SK-N-SH (cell line): Measurements from ENCODE around the gene INSC. TPM values are rescaled to one million over a fixed set of nuclear protein-coding genes. Genes with fewer than 3 reads are reported as not detected.

ENCODE experiments used
- CTCF ChIA-PET: fragments of 300-600, 350-600 bp; formaldehyde crosslinking; extraction: SDS; loops from one replicate; lab custom pipeline; 2021; lab: Yijun Ruan, JAX
- POLR2A ChIA-PET: fragments of 350-600 bp; sonication (Branson Sonifier 250); formaldehyde crosslinking; extraction: SDS; loops from one replicate; lab custom pipeline; 2020; ENCODE audit warnings: antibody characterized with exemption, inconsistent platforms; lab: Yijun Ruan, JAX
- DNase-seq: peaks from one replicate; pipeline ENCODE4 v3.0.0; 2012
- H2AFZ ChIP-seq: fragments of 200-600 bp; sonication (generic); 2 replicates; pipeline ENCODE4 v1.8.1; 2016; ENCODE audit warnings: antibody characterized with exemption, mild to moderate bottlenecking, low read depth
- H3F3A ChIP-seq: fragments of 200-600 bp; sonication (generic); replicated peaks from 2 replicates; pipeline ENCODE3; 2016; ENCODE audit warnings: antibody characterized with exemption, mild to moderate bottlenecking; ENCODE audit not compliant: insufficient read depth
- H3K27ac ChIP-seq, 2 experiments: fragments of 200-500 bp in 1 of 2; fragments of 200-600 bp in 1 of 2; sonication (Bioruptor generic) in 1 of 2; sonication (generic), shearing (Covaris generic) in 1 of 2; 2 replicates each; pipeline versions ENCODE4 v1.5.1 to v1.6.1; 2014 to 2016; ENCODE audit warnings: low read depth in 2 of 2, inconsistent platforms in 1 of 2, low read length in 1 of 2, mild to moderate bottlenecking in 1 of 2, mixed read lengths in 1 of 2
- H3K27me3 ChIP-seq: fragments of 200-600 bp; sonication (generic), shearing (Covaris generic); 2 replicates; pipeline ENCODE4 v1.6.1; 2016; ENCODE audit warnings: mixed run types; ENCODE audit not compliant: insufficient read depth
- H3K36me3 ChIP-seq, 2 experiments: fragments of 200-500 bp in 1 of 2; fragments of 200-600 bp in 1 of 2; sonication (Bioruptor generic) in 1 of 2; sonication (generic) in 1 of 2; replicated peaks in 1 of 2; 2 replicates each; pipeline versions ENCODE3 to v1.5.1; 2014 to 2016; ENCODE audit warnings: low read length in 1 of 2, mild to moderate bottlenecking in 1 of 2; ENCODE audit not compliant: insufficient read depth in 2 of 2, control insufficient read depth in 1 of 2
- H3K4me1 ChIP-seq, 2 experiments: fragments of 200-500 bp in 1 of 2; fragments of 200-600 bp in 1 of 2; sonication (Bioruptor generic) in 1 of 2; sonication (generic), shearing (Covaris generic) in 1 of 2; 2 replicates each; pipeline versions ENCODE4 v1.5.1 to v1.6.1; 2014 to 2016; ENCODE audit warnings: low read depth in 1 of 2, low read length in 1 of 2, mixed run types in 1 of 2; ENCODE audit not compliant: insufficient read depth in 2 of 2, control insufficient read depth in 1 of 2
- H3K4me2 ChIP-seq: fragments of 200-600 bp; sonication (generic), shearing (Covaris generic); 2 replicates; pipeline ENCODE4 v1.6.1; 2017; ENCODE audit warnings: mixed run types
- H3K4me3 ChIP-seq, 2 experiments: fragments of 200-500 bp in 1 of 2; fragments of 200-600 bp in 1 of 2; sonication (Bioruptor generic) in 1 of 2; sonication (generic), shearing (Covaris generic) in 1 of 2; 2 replicates each; pipeline versions ENCODE4 v1.5.1 to v1.8.1; 2014 to 2016; ENCODE audit warnings: low read depth in 2 of 2, inconsistent platforms in 1 of 2, low read length in 1 of 2, mild to moderate bottlenecking in 1 of 2, mixed read lengths in 1 of 2, moderate library complexity in 1 of 2
- H3K79me2 ChIP-seq: fragments of 200-600 bp; sonication (generic); 2 replicates; pipeline ENCODE4 v1.8.1; 2017; ENCODE audit warnings: mild to moderate bottlenecking; ENCODE audit not compliant: insufficient read depth
- H3K9ac ChIP-seq: fragments of 200-600 bp; sonication (generic); 2 replicates; pipeline ENCODE4 v1.6.1; 2017; ENCODE audit warnings: mixed run types
- H3K9me2 ChIP-seq: fragments of 200-600 bp; sonication (generic); 2 replicates; pipeline ENCODE4 v1.6.1; 2017; ENCODE audit warnings: mixed run types
- H3K9me3 ChIP-seq: fragments of 200-600 bp; sonication (generic); 2 replicates; pipeline ENCODE4 v1.6.1; 2017; ENCODE audit warnings: mixed run types, mild to moderate bottlenecking, moderate library complexity
- H4K20me1 ChIP-seq: fragments of 200-600 bp; sonication (generic); 2 replicates; pipeline ENCODE4 v1.6.1; 2017; ENCODE audit warnings: mild to moderate bottlenecking, mixed run types; ENCODE audit not compliant: insufficient read depth
- CHD2 ChIP-seq: fragments of 150-350 bp; IDR thresholded peaks from 2 replicates; pipeline ENCODE4 v1.6.1; 2018; ENCODE audit warnings: low read length; ENCODE audit not compliant: partially characterized antibody
- CTCF ChIP-seq: fragments of 200-600 bp; sonication (generic); IDR thresholded peaks from 2 replicates; pipeline ENCODE4 v1.6.1; 2017; ENCODE audit warnings: antibody characterized with exemption, mild to moderate bottlenecking, moderate library complexity
- EP300 ChIP-seq, 2 experiments: IDR thresholded peaks; 2 replicates each; pipeline versions ENCODE4 v1.4.0 to v1.6.1; 2012; ENCODE audit warnings: borderline replicate concordance in 1 of 2, low read depth in 1 of 2, low read length in 1 of 2
- EZH2phosphoT487 ChIP-seq: fragments of 200-600 bp; sonication (generic); IDR thresholded peaks from 2 replicates; pipeline ENCODE4 v1.6.1; 2017; ENCODE audit warnings: low read depth, mixed run types, mild to moderate bottlenecking, antibody characterized with exemption, moderate library complexity, borderline replicate concordance
- FOSL2 ChIP-seq: IDR thresholded peaks from 2 replicates; pipeline ENCODE4 v1.4.0; 2012; ENCODE audit warnings: low read depth, mild to moderate bottlenecking, moderate library complexity, borderline replicate concordance
- FOXJ3 ChIP-seq: sonication (generic); formaldehyde crosslinking; IDR thresholded peaks from 2 replicates; pipeline ENCODE4 v1.5.1; 2020; ENCODE audit warnings: mild to moderate bottlenecking, missing genetic modification reagents
- GABPA ChIP-seq: IDR thresholded peaks from 2 replicates; pipeline ENCODE4 v1.4.0; 2012; ENCODE audit warnings: low read depth, mild to moderate bottlenecking
- JUND ChIP-seq: IDR thresholded peaks from 2 replicates; pipeline ENCODE4 v1.4.0; 2012
- MAX ChIP-seq: IDR thresholded peaks from 2 replicates; pipeline ENCODE4 v1.4.0; 2012; ENCODE audit warnings: low read depth
- NRF1 ChIP-seq: IDR thresholded peaks from 2 replicates; pipeline ENCODE4 v1.6.1; 2012; ENCODE audit warnings: low read depth, mild to moderate bottlenecking, low read length
- REST ChIP-seq: IDR thresholded peaks from 2 replicates; pipeline ENCODE4 v1.6.1; 2012; ENCODE audit warnings: mild to moderate bottlenecking, low read depth, low read length, moderate library complexity
- TAF1 ChIP-seq: IDR thresholded peaks from 2 replicates; pipeline ENCODE4 v1.6.1; 2012; ENCODE audit warnings: low read depth, mild to moderate bottlenecking, low read length, moderate library complexity, borderline replicate concordance
- TCF12 ChIP-seq: IDR thresholded peaks from 2 replicates; pipeline ENCODE4 v1.4.0; 2012
- TEAD4 ChIP-seq: IDR thresholded peaks from 2 replicates; pipeline ENCODE4 v1.4.0; 2012; ENCODE audit warnings: mild to moderate bottlenecking, borderline replicate concordance; ENCODE audit not compliant: insufficient read depth
- YY1 ChIP-seq: IDR thresholded peaks from 2 replicates; pipeline ENCODE4 v1.4.0; 2012; ENCODE audit warnings: low read depth, mild to moderate bottlenecking
- ZBTB33 ChIP-seq: IDR thresholded peaks from 2 replicates; pipeline ENCODE4 v1.4.0; 2012; ENCODE audit warnings: low read depth, borderline replicate concordance
- WGBS: methylation state at CpG from one replicate; pipeline ENCODE4 v1.1.6; 2017; ENCODE audit warnings: low lambda C conversion rate; 5-methylcytosine and 5-hydroxymethylcytosine counted together
- polyA plus RNA-seq, 3 experiments: library from polyadenylated mRNA; depleted of rRNA; stranded (reverse); fragments of >200 nt; gene quantifications; 2 replicates each; pipeline ENCODE4 v1.2.3, GENCODE V29; 2012

INSC gene
- polyA plus RNA-seq, 1 of the 3 experiments (the other 2 are of a cell fraction), result not detected

GRCh38 chr11:15212876-15213275 lies 98.2 kb downstream of the INSC start:
- Histone ChIP-seq H3K4me1 (peaks cover 0 to 8% of the 10 kb centered on the region in 2 experiments; a peak in 1 of 4 replicates), H4K20me1 (no peaks in the 10 kb centered on the region), H3K9me3 (no peaks in the 10 kb centered on the region), H3K79me2 (no peaks in the 10 kb centered on the region), H2AFZ (no peak overlapping the region), H3K9me2 (no peaks in the 10 kb centered on the region), H3K27ac (no peak overlapping the region), H3K36me3 (no peaks in the 10 kb centered on the region), H3F3A (no peaks in the 10 kb centered on the region), H3K4me3 (no peak overlapping the region), H3K4me2 (no peak overlapping the region), H3K9ac (no peak overlapping the region), H3K27me3 (no peaks in the 10 kb centered on the region)
- CTCF ChIA-PET, result interaction anchor here (1.0 to 16.7 kb wide), 3 partner anchors 11 to 304 kb away, joined by 3 to 282 read pairs (median 6); no protein-coding TSS in a partner anchor
- 65% methylated on average over 4 of the region's 4 CpGs for WGBS
- TF ChIP-seq FOXJ3 (CRISPR knock-in tag) (no peak), TCF12 (no peak), CHD2 (no peak), TAF1 (no peak), GABPA (no peak), CTCF (no peak), YY1 (no peak), ZBTB33 (no peak), TEAD4 (no peak)
- DNase-seq, result no peak
- POLR2A ChIA-PET, result no interaction called here

GRCh38 chr11:15213471-15214231 lies 98.9 kb downstream of the INSC start:
- Histone ChIP-seq H3K79me2 (no peaks in the 10 kb centered on the region), H3K9me2 (no peaks in the 10 kb centered on the region), H3K4me2 (no peak overlapping the region), H3K9ac (no peak overlapping the region), H3K9me3 (no peaks in the 10 kb centered on the region), H3F3A (no peaks in the 10 kb centered on the region), H3K4me1 (peaks cover 0 to 8% of the 10 kb centered on the region in 2 experiments; a peak in 1 of 4 replicates), H3K36me3 (no peaks in the 10 kb centered on the region), H2AFZ (no peak overlapping the region), H3K4me3 (no peak overlapping the region), H4K20me1 (no peaks in the 10 kb centered on the region), H3K27me3 (no peaks in the 10 kb centered on the region), H3K27ac (no peak overlapping the region)
- ChIA-PET CTCF (interaction anchor here (1.4 to 16.7 kb wide), 2 partner anchors 10 to 110 kb away, joined by 6 to 282 read pairs; no protein-coding TSS in a partner anchor), POLR2A (no interaction called here)
- 21% methylated on average over 3 of the region's 3 CpGs for WGBS
- DNase-seq, result no peak
- TF ChIP-seq EZH2phosphoT487 (no peak), FOSL2 (no peak), REST (no peak), TAF1 (no peak), FOXJ3 (CRISPR knock-in tag) (no peak), NRF1 (no peak), MAX (no peak), EP300 (IDR thresholded peaks at IDR 0.05; ENCODE audit: borderline replicate concordance in 1 of 2, low read depth in 1 of 2, low read length in 1 of 2) (no peak), JUND (no peak)
